HG03159 (cell line): Measurements from ENCODE around the gene TESK2.
"Not testable (repeated sequence)": the region's sequence is repeated elsewhere in the genome, so short reads cannot be mapped to it uniquely, and the experiment has no call there.

Source experiments
- ATAC-seq: cut with Tn5 transposase; IDR thresholded peaks from one replicate; pipeline ENCODE4 v1.9.1; 2021; ENCODE audit warnings: mild to moderate bottlenecking, moderate library complexity; ENCODE audit not compliant: unreplicated experiment

TESK2 gene

GRCh38 chr1:45474194-45474593 lies 16.8 kb downstream of the TESK2 start:
- ATAC-seq = not testable (repeated sequence)

DNA sequence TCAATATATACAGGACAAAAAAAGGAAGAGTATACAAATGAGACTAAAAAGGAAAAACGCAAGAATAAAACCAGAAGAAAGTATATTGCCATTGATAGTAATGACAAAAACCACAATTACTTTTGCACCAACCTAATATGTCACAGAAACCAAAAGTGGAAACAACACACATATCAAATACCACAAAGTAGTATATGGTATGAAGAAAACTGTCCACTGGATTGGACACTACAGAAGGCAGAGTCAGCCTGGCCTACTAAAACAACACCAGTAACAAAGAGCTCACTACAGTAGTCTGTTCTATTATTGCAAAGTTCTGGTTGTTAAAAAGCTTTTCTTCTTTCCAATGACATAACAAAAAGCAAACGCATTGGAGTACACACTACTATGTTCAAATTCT lies 17.7 kb downstream of the TESK2 start:
- no peak for ATAC-seq

GRCh38 chr1:45470306-45470798 lies 20.6 kb downstream of the TESK2 start:
- ATAC-seq = no peak

GRCh38 chr1:45467353-45467752 lies 23.6 kb downstream of the TESK2 start:
- not testable (repeated sequence) for ATAC-seq

- no peak for ATAC-seq
Measured at GRCh38 chr1:45465277-45465676, 25.7 kb downstream of the TESK2 start.

GRCh38 chr1:45458894-45459293 lies 32.1 kb downstream of the TESK2 start:
- no peak for ATAC-seq

DNA sequence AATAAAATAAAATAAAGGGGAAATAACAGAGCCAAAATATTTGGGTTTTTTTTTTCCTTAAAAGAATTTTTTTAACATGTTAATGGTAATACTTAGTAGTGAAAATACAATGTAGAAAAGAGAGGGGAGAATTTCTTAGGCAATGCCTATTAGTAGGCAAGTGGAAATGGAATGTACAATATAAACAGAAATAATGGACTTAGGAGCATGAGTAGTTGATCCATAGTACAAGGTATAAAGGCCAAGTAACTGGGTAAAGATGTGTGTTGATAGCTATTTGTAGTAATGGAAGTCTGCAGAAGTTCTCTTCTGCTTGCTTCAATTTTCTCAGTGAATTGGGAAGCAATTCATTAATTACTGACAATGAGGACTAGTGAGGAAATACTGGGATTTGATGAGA lies 34.4 kb downstream of the TESK2 start:
- ATAC-seq = no peak

DNA sequence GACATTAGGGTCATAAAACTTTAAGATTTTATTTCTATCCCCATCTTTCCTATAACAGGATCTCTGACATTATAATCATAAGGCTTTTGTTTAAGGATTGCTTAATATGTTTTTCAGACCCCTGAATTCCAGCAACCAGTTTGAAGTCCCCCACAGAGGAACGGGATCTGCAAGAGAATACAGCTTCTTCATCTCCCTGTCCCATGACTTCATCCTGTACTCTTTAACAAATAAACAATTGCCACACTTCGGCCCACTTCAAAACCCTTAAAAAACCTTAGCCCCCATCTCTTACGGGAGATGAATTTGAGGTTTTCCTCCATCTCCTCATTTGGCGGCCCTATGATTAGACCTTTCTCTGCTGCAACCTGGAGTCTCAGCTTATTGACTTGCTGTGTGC lies 35.8 kb downstream of the TESK2 start:
- ATAC-seq = no peak

DNA sequence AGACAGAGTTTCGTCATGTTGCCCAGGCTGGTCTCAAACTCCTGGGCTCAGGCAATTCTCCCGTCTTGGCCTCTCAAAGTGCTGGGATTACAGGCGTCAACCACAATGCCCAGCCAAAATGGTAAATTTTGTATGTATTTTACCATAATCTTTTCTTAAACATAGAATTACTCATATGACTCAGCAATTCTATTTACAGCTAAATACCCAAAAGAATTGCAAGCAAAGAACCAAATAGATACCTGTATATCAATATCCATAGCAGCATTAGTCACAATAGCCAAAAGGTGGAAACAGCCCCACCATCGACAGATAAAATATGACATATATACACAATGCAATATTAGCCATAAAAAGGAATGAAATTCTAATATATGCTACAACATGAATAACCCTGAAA lies 36.5 kb downstream of the TESK2 start:
- no peak for ATAC-seq

DNA sequence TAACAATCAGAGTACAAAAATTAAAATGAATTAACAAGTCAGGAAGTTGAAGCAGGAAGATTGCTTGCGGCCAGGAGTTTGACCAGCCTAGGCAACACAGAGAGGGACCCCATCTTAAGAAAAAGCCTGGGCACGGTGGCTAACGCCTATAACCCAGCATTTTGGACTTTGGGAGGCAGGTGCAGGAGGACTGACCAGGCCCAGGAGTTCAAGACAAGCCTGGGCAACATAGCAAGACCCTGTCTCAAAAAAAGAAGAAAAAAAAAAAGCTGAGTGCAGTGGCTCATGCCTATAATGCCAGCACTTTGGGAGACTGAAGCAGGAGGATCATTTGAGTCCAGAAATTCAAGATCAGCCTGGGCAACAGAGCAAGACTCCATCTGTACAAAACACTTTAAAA lies 38.5 kb downstream of the TESK2 start:
- no peak for ATAC-seq

- ATAC-seq = no peak
Measured at GRCh38 chr1:45448357-45448756, 42.6 kb downstream of the TESK2 start.

- no peak for ATAC-seq
Measured at GRCh38 chr1:45446950-45447672, 43.9 kb downstream of the TESK2 start.

- no peak for ATAC-seq
Measured at GRCh38 chr1:45446530-45446929, 44.4 kb downstream of the TESK2 start.

GRCh38 chr1:45444609-45445131 lies 46.3 kb downstream of the TESK2 start:
- no peak for ATAC-seq

- ATAC-seq = no peak
Measured at GRCh38 chr1:45443580-45444446, 47.1 kb downstream of the TESK2 start.

DNA sequence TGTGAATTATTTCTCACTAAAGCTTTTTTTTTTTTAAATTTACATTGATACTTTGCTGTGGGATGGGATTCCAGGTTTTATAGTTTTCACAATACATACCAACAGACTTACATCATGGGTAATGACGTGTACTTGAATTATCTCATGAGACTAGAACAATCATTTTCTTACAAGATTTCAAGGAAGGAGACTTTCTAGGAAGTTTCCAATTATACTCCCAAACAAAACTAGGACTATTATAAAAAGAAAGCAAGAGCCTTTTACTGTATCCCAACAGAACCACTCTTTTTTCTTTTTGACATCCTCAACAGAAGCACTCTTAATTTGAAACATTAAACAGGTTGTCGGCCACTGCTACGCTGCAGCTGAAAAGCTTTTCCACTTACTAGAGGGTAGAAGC lies 48.7 kb downstream of the TESK2 start:
- ATAC-seq = no peak

GRCh38 chr1:45437323-45437722 lies 53.6 kb downstream of the TESK2 start:
- no peak for ATAC-seq

DNA sequence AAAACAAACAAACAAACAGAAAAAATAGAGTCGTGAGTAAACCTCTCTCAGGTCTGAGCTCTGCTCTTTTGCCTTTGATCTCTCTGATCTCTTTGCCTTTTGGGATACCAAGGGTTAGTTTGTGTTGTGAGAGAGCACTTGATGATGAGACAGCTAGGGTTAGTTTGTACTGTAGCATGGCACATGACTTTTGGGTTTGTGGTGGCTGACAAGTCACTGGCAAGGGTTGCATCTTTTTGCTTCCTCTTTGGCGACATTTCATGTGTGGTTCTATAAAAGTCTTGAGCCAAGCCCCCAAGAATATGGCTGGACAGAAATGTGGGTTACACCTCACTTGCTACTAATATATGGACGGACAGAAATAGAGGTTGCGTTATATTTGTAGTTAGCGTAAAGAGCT lies 60.5 kb downstream of the TESK2 start:
- no peak for ATAC-seq

- no peak for ATAC-seq
Measured at GRCh38 chr1:45429561-45430159, 61.3 kb downstream of the TESK2 start.

GRCh38 chr1:45423906-45424678 lies 66.9 kb downstream of the TESK2 start:
- ATAC-seq = no peak

GRCh38 chr1:45421935-45422334 lies 69.0 kb downstream of the TESK2 start:
- no peak for ATAC-seq
